Tracheal epithelial cell (primary cell): ENCODE data around the gene ZNF624. TPM values are rescaled to one million over a fixed set of nuclear protein-coding genes. Genes with fewer than 3 reads are reported as not detected.

ENCODE experiments used
- total RNA-seq: library from RNA; depleted of rRNA; stranded (reverse); fragments of >200 nt; gene quantifications from 2 replicates; pipeline ENCODE4 v1.2.1, GENCODE V29; 2014

Gene ZNF624
- total RNA-seq, result 4.6 and 6.0 TPM in 2 replicates

GRCh38 chr17:16653367-16654041 is at the start of gene ZNF624:
Gene ZNF624, minus strand, starts transcription at chr17:16653850.

DNA sequence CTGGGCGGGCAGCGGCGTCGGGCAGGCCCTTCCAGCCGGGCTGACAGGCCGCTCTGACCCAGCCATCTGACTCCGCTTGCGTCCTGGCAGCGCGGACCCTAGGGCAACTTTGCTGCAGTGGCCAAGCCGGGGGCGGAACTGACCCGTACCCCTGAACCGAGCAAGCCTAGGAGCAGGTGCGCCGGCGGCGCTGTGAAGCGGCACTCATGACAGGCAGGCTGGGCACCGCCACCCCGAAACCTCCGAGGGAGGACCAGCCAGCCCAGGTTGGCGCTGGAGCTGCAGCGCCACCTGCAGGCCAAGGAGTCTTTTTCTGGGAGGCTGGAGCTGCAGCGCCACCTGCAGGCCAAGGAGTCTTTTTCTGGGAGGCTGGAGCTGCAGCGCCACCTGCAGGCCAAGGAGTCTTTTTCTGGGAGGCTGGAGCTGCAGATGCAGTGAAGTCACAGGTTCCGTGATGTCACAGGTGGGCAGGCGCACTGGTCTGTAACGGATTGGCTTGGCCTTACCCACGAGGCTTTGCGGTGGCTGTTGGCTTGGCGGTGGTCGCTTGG is 36.2 kb upstream of the ZNF624 start, which contains the start of gene CCDC144A:
CCDC144A (plus strand) TSS at position 511 of the 551 bp plus-strand sequence. CDS start 160 bp downstream, outside the sequence.

Other genes starting within 250 kb of the ZNF624 start
- gene TRPV2, start 238.3 kb downstream of the ZNF624 start, total RNA-seq, result 1.2 TPM in 1 of 2 replicates, not detected in the other
- under 0.01 TPM in 1 of 2 replicates, not detected in the other for gene LRRC75A, start 161.7 kb downstream of the ZNF624 start, total RNA-seq
- gene ZNF287, start 84.6 kb downstream of the ZNF624 start, total RNA-seq, result 1.3 and 1.4 TPM in 2 replicates
- 1.3 and 1.7 TPM in 2 replicates for gene CCDC144A, start 36.4 kb upstream of the ZNF624 start, total RNA-seq